H9 (cell line): Measurements from ENCODE around the gene RPP38. TPM values are rescaled to one million over a fixed set of nuclear protein-coding genes. Genes with fewer than 3 reads are reported as not detected.

Experiments used
- DNase-seq: peaks from one replicate; pipeline ENCODE4 v3.0.0-alpha.2; 2017
- H2AFZ ChIP-seq: one replicate; pipeline ENCODE4 v1.6.1; 2013; ENCODE audit warnings: mild to moderate bottlenecking, low read length, control low read depth, moderate library complexity
- H2AK5ac ChIP-seq: 2 replicates; pipeline ENCODE4 v1.6.1; 2013; ENCODE audit warnings: low read length, control low read depth, mixed read lengths; ENCODE audit not compliant: insufficient read length
- H2BK120ac ChIP-seq: one replicate; pipeline ENCODE4 v1.6.1; 2013; ENCODE audit warnings: low read depth, mild to moderate bottlenecking, low read length, control low read depth, inconsistent platforms; ENCODE audit not compliant: poor library complexity, severe bottlenecking
- H2BK12ac ChIP-seq: 2 replicates; pipeline ENCODE4 v1.6.1; 2013; ENCODE audit warnings: low read length, control low read depth, mixed read lengths, low read depth; ENCODE audit not compliant: insufficient read length
- H2BK15ac ChIP-seq: 2 replicates; pipeline ENCODE4 v1.6.1; 2013; ENCODE audit warnings: low read depth, low read length, control low read depth
- H2BK20ac ChIP-seq: one replicate; pipeline ENCODE4 v1.6.1; 2013; ENCODE audit warnings: low read depth, mild to moderate bottlenecking, low read length, control low read depth, inconsistent platforms; ENCODE audit not compliant: poor library complexity, severe bottlenecking
- H2BK5ac ChIP-seq: 2 replicates; pipeline ENCODE4 v1.6.1; 2013; ENCODE audit warnings: low read length, control low read depth, mixed read lengths; ENCODE audit not compliant: insufficient read length
- H3K14ac ChIP-seq: 2 replicates; pipeline ENCODE4 v1.6.1; 2013; ENCODE audit warnings: low read length, control low read depth; ENCODE audit not compliant: insufficient read depth
- H3K18ac ChIP-seq: 2 replicates; pipeline ENCODE4 v1.6.1; 2013; ENCODE audit warnings: low read depth, mild to moderate bottlenecking, mixed read lengths, low read length, control low read depth; ENCODE audit not compliant: insufficient read length
- H3K23ac ChIP-seq: 2 replicates; pipeline ENCODE4 v1.6.1; 2013; ENCODE audit warnings: low read length, control low read depth, mixed read lengths, low read depth; ENCODE audit not compliant: insufficient read length
- H3K23me2 ChIP-seq: 2 replicates; pipeline ENCODE4 v1.6.1; 2013; ENCODE audit warnings: low read depth, mild to moderate bottlenecking, mixed read lengths, low read length, control low read depth; ENCODE audit not compliant: insufficient read length, poor library complexity, severe bottlenecking
- H3K27ac ChIP-seq: 2 replicates; pipeline ENCODE4 v1.5.1; 2013; ENCODE audit warnings: low read length, control low read depth, mixed read lengths, low read depth; ENCODE audit not compliant: insufficient read length
- H3K27me3 ChIP-seq: 2 replicates; pipeline ENCODE4 v1.6.1; 2013; ENCODE audit warnings: low read length, control low read depth, inconsistent platforms; ENCODE audit not compliant: insufficient read depth
- H3K4ac ChIP-seq: 2 replicates; pipeline ENCODE4 v1.6.1; 2013; ENCODE audit warnings: low read depth, mild to moderate bottlenecking, control low read depth, inconsistent platforms, low read length, moderate library complexity
- H3K4me1 ChIP-seq: 2 replicates; pipeline ENCODE4 v1.6.1; 2013; ENCODE audit warnings: low read length, control low read depth, inconsistent platforms; ENCODE audit not compliant: insufficient read depth
- H3K4me2 ChIP-seq: 2 replicates; pipeline ENCODE4 v1.6.1; 2013; ENCODE audit warnings: low read length, control low read depth, mixed read lengths; ENCODE audit not compliant: insufficient read length, insufficient read depth
- H3K56ac ChIP-seq: 2 replicates; pipeline ENCODE4 v1.6.1; 2013; ENCODE audit warnings: low read depth, mild to moderate bottlenecking, mixed read lengths, low read length, control low read depth; ENCODE audit not compliant: insufficient read length
- H3K79me1 ChIP-seq: 2 replicates; pipeline ENCODE4 v1.6.1; 2013; ENCODE audit warnings: low read depth, mild to moderate bottlenecking, moderate library complexity, low read length, control low read depth, inconsistent platforms; ENCODE audit not compliant: insufficient read depth, poor library complexity, severe bottlenecking
- H3K79me2 ChIP-seq: 2 replicates; pipeline ENCODE4 v1.6.1; 2013; ENCODE audit warnings: low read length, control low read depth, inconsistent platforms; ENCODE audit not compliant: insufficient read depth
- H3K9ac ChIP-seq: 2 replicates; pipeline ENCODE4 v1.6.1; 2013; ENCODE audit warnings: low read length, control low read depth, mixed read lengths; ENCODE audit not compliant: insufficient read length; ENCODE audit errors: extremely low read depth
- H3K9me3 ChIP-seq: one replicate; pipeline ENCODE4 v1.6.1; 2013; ENCODE audit warnings: low read depth, low read length, inconsistent platforms; ENCODE audit not compliant: control insufficient read depth
- H3T11ph ChIP-seq: one replicate; pipeline ENCODE4 v1.6.1; 2013; ENCODE audit warnings: mild to moderate bottlenecking, low read length, control low read depth, inconsistent platforms
- H4K20me1 ChIP-seq: one replicate; pipeline ENCODE4 v1.6.1; 2013; ENCODE audit not compliant: control insufficient read depth, insufficient read length, insufficient read depth
- H4K5ac ChIP-seq: 2 replicates; pipeline ENCODE4 v1.6.1; 2013; ENCODE audit warnings: low read depth, mild to moderate bottlenecking, mixed read lengths, low read length, control low read depth; ENCODE audit not compliant: insufficient read length
- H4K8ac ChIP-seq: replicated peaks from 2 replicates; pipeline ENCODE4 v1.6.1; 2013; ENCODE audit warnings: low read length, control low read depth, mixed read lengths, low read depth; ENCODE audit not compliant: insufficient read length
- H4K91ac ChIP-seq: 2 replicates; pipeline ENCODE4 v1.6.1; 2013; ENCODE audit warnings: low read depth, mild to moderate bottlenecking, moderate library complexity, mixed read lengths, low read length, control low read depth; ENCODE audit not compliant: insufficient read length
- H3K27ac Mint-ChIP-seq, 3 experiments: 2 replicates in 2 of 3; 3 replicates in 1 of 3; pipeline ENCODE4 v1.8.0; 2020 to 2021; ENCODE audit warnings: mixed read lengths in 3 of 3, mild to moderate bottlenecking in 1 of 3, moderate library complexity in 1 of 3
- H3K27me3 Mint-ChIP-seq: 2 replicates; pipeline ENCODE4 v1.8.0; 2021; ENCODE audit warnings: low read depth, mild to moderate bottlenecking, moderate library complexity, mixed read lengths
- H3K36me3 Mint-ChIP-seq, 3 experiments: 2 replicates in 2 of 3; 3 replicates in 1 of 3; pipeline ENCODE4 v1.8.0; 2020 to 2021; ENCODE audit warnings: low read depth in 3 of 3, mixed read lengths in 3 of 3; ENCODE audit not compliant: insufficient read depth in 1 of 3
- H3K4me1 Mint-ChIP-seq, 2 experiments: 2 replicates each; pipeline ENCODE4 v1.8.0; 2020; ENCODE audit warnings: mixed read lengths in 2 of 2
- H3K4me3 Mint-ChIP-seq, 2 experiments: 2 replicates in 1 of 2; 3 replicates in 1 of 2; pipeline ENCODE4 v1.8.0; 2020 to 2021; ENCODE audit warnings: mild to moderate bottlenecking in 2 of 2, mixed read lengths in 2 of 2, moderate library complexity in 1 of 2
- H3K9me3 Mint-ChIP-seq, 2 experiments: 2 replicates in 1 of 2; 3 replicates in 1 of 2; pipeline ENCODE4 v1.8.0; 2020; ENCODE audit warnings: mild to moderate bottlenecking in 2 of 2, mixed read lengths in 2 of 2, moderate library complexity in 1 of 2
- WGBS: extraction: QIAGEN DNeasy Blood & Tissue Kit; methylation state at CpG from one replicate; pipeline ENCODE4 v1.1.7; 2013; ENCODE audit warnings: missing lambda C conversion rate, low lambda C conversion rate, mixed read lengths; ENCODE audit not compliant: insufficient read length; ENCODE audit errors: extremely low coverage; 5-methylcytosine and 5-hydroxymethylcytosine counted together
- total RNA-seq: library from RNA; stranded (reverse); gene quantifications from 2 replicates; pipeline ENCODE4 v1.2.1, GENCODE V29; 2021
- TF ChIP-seq, protein P1 (sequence below): fragments of 200-600 bp; sonication (generic); conservative IDR thresholded peaks from 3 replicates; pipeline ENCODE4 v1.8.0; 2021; ENCODE audit warnings: antibody characterized with exemption, mild to moderate bottlenecking

The RPP38 gene
- total RNA-seq, 1 experiment from 2014 or later: 26.6 TPM

- Histone ChIP-seq H2AFZ (no peak overlapping the region), H3K14ac (no peak overlapping the region), H3K4me1 (no peaks in the 10 kb centered on the region), H4K8ac (no peak overlapping the region), H2BK5ac (no peak overlapping the region), H3K4ac (no peak overlapping the region), H2BK12ac (no peak overlapping the region), H2BK120ac (no peak overlapping the region), H3K23ac (no peak overlapping the region), H2AK5ac (no peak overlapping the region), H3K23me2 (no peaks in the 10 kb centered on the region), H4K5ac (no peak overlapping the region), H4K91ac (no peak overlapping the region), H3K27ac (no peak overlapping the region), H3K56ac (no peak overlapping the region), H3K4me2 (no peak overlapping the region), H4K20me1 (no peaks in the 10 kb centered on the region), H3K79me2 (no peaks in the 10 kb centered on the region), H3K9me3 (no peaks in the 10 kb centered on the region), H3K18ac (no peak overlapping the region), H2BK20ac (no peak overlapping the region), H2BK15ac (no peak overlapping the region), H3K9ac (no peak overlapping the region), H3K79me1 (no peaks in the 10 kb centered on the region), H3T11ph (no peak overlapping the region), H3K27me3 (no peaks in the 10 kb centered on the region)
- no peaks in the 10 kb centered on the region; the same call in 1 of the 2 replicates for H3K27me3 Mint-ChIP-seq
- peak overlapping the region in 2 of 3 experiments; percentile 18 to 61; a peak in 1 of 7 replicates for H3K27ac Mint-ChIP-seq
- H3K4me1 Mint-ChIP-seq: peaks cover 4 to 11% of the 10 kb centered on the region in 2 experiments; a peak in 3 of 4 replicates
- TF ChIP-seq, protein P1, sequence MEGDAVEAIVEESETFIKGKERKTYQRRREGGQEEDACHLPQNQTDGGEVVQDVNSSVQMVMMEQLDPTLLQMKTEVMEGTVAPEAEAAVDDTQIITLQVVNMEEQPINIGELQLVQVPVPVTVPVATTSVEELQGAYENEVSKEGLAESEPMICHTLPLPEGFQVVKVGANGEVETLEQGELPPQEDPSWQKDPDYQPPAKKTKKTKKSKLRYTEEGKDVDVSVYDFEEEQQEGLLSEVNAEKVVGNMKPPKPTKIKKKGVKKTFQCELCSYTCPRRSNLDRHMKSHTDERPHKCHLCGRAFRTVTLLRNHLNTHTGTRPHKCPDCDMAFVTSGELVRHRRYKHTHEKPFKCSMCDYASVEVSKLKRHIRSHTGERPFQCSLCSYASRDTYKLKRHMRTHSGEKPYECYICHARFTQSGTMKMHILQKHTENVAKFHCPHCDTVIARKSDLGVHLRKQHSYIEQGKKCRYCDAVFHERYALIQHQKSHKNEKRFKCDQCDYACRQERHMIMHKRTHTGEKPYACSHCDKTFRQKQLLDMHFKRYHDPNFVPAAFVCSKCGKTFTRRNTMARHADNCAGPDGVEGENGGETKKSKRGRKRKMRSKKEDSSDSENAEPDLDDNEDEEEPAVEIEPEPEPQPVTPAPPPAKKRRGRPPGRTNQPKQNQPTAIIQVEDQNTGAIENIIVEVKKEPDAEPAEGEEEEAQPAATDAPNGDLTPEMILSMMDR: no peak
- peaks cover 0 to 8% (median 6%) of the 10 kb centered on the region in 3 experiments; a peak in 3 of 7 replicates for H3K36me3 Mint-ChIP-seq
- no peaks in the 10 kb centered on the region for H3K9me3 Mint-ChIP-seq
- no CpG with 5 or more reads among the region's 7 CpGs for WGBS
- no peak for DNase-seq
- H3K4me3 Mint-ChIP-seq: no peak overlapping the region
Measured at GRCh38 chr10:15140698-15141097, 43.5 kb downstream of the RPP38 start.
